Kidney (tissue), 14 donors: ENCODE results near the gene SMPD3. TPM values are rescaled to one million over a fixed set of nuclear protein-coding genes. Genes with fewer than 3 reads are reported as not detected.

Experiments
- DNase-seq, 5 donors: peaks; one replicate each; pipeline ENCODE4 v3.0.0-alpha.2; 2013 to 2020
- FAIRE-seq: peaks from 2 replicates; lab custom pipeline; 2012; peaks lifted over from hg19 to GRCh38; lab: Jason Lieb, UNC
- H3K27ac ChIP-seq, 2 donors: one replicate each; pipeline ENCODE4 v1.7.0; 2013; ENCODE audit warnings: low read depth in 2 of 2, low read length in 2 of 2, inconsistent platforms in 1 of 2
- H3K27me3 ChIP-seq: one replicate; pipeline ENCODE4 v1.7.1; 2013; ENCODE audit warnings: low read length, inconsistent platforms; ENCODE audit not compliant: control insufficient read depth, insufficient read depth
- H3K36me3 ChIP-seq, 3 donors: one replicate each; pipeline versions ENCODE4 v1.7.0 to v1.7.1; 2013; ENCODE audit warnings: low read length in 3 of 3, control low read depth in 1 of 3, inconsistent platforms in 1 of 3; ENCODE audit not compliant: insufficient read depth in 3 of 3, control insufficient read depth in 2 of 3
- H3K4me1 ChIP-seq, 3 donors: one replicate each; pipeline versions ENCODE4 v1.7.0 to v1.7.1; 2013; ENCODE audit warnings: low read length in 3 of 3, inconsistent platforms in 1 of 3, low read depth in 1 of 3; ENCODE audit not compliant: control insufficient read depth in 2 of 3, insufficient read depth in 2 of 3
- H3K4me3 ChIP-seq, 3 donors: one replicate each; pipeline versions ENCODE4 v1.7.0 to v1.8.1; 2013; ENCODE audit warnings: low read length in 3 of 3, control low read depth in 1 of 3, inconsistent platforms in 1 of 3
- H3K9ac ChIP-seq, 3 donors: one replicate each; pipeline versions ENCODE4 v1.7.0 to v1.7.1; 2013; ENCODE audit warnings: low read length in 3 of 3, control low read depth in 1 of 3, inconsistent platforms in 1 of 3
- H3K9me3 ChIP-seq, 3 donors: one replicate each; pipeline versions ENCODE4 v1.7.0 to v1.7.1; 2013; ENCODE audit warnings: low read length in 3 of 3, control low read depth in 1 of 3, inconsistent platforms in 1 of 3; ENCODE audit not compliant: control insufficient read depth in 2 of 3, insufficient read depth in 1 of 3
- intact Hi-C: fragments of 100-400 bp; cut with DNase I; formaldehyde crosslinking; loops from one replicate; pipeline ENCODE4 v1.11.1; 2022
- polyA plus RNA-seq: library from polyadenylated mRNA; stranded (reverse); fragments of 350-450 nt; fragmentation: Illumina TruSeq; extraction: RNeasy Lipid Tissue Mini Kit (QIAGEN cat#74804); gene quantifications from one replicate; pipeline ENCODE4 v1.2.3, GENCODE V29; 2014; ENCODE audit warnings: low read depth, low replicate concordance; ENCODE audit not compliant: insufficient read depth
- total RNA-seq: library from RNA; stranded (reverse); fragmentation: NEBNext Ultra II Directional; extraction: Animal tissue kit (Norgen Biotek cat#: 25700); gene quantifications from one replicate; pipeline ENCODE4 v1.2.1, GENCODE V29; 2021
- TF ChIP-seq, protein P1 (sequence below): IDR thresholded peaks from 3 replicates; pipeline ENCODE4 v1.5.1; 2012; ENCODE audit warnings: mild to moderate bottlenecking, moderate library complexity, borderline replicate concordance; ENCODE audit not compliant: insufficient read depth; ENCODE audit errors: extremely low read depth
- donor health status: control.
- donor health status: control.
- donor health status: control.
- donor health status: control.
- donor health status: control.
- donor health status: DM: yes; HTN: yes; CAD: no.
- donor health status: Normal renal cell carcinoma (clear cell type).

The SMPD3 gene
- total and polyA plus RNA-seq, 2 donors from 2014 or later: 0.28 to 0.72 TPM

DNA sequence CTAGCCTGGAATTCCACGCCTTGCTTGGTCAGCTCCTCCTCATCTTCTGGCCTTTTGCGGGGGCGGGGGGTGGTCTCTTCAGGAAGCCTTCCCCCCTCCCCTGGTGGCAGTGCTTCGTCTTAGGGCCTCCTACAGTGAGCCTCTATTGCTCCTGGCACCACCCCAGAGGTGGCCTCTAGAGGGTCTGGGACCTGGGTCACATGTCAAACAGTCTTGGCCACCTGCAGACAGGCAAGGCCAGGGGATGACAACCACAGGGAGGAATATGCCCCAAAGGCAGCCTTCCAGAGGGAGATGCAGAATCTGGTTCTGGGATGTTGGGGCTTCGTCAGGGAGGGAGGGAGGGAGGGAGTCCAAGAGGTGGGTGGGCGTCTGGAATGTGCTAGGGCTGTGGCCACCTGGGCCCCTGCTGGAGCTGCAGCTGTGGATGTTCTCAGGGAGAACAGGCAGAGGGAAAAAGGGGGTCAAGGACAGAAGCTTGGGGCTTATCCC, 50.6 kb downstream of the SMPD3 start:
- intact Hi-C loops: loop anchor here (10.0 kb wide), 1 partner anchor 107 kb away; no protein-coding TSS in a partner anchor
- DNase-seq: no peak
- no peak for FAIRE-seq
- Histone ChIP-seq H3K9ac (no peak overlapping the region), H3K27me3 (no peaks in the 10 kb centered on the region), H3K9me3 (no peaks in the 10 kb centered on the region), H3K27ac (no peak overlapping the region), H3K36me3 (no peaks in the 10 kb centered on the region), H3K4me3 (no peak overlapping the region), H3K4me1 (no peaks in the 10 kb centered on the region)
- TF ChIP-seq, protein P1, sequence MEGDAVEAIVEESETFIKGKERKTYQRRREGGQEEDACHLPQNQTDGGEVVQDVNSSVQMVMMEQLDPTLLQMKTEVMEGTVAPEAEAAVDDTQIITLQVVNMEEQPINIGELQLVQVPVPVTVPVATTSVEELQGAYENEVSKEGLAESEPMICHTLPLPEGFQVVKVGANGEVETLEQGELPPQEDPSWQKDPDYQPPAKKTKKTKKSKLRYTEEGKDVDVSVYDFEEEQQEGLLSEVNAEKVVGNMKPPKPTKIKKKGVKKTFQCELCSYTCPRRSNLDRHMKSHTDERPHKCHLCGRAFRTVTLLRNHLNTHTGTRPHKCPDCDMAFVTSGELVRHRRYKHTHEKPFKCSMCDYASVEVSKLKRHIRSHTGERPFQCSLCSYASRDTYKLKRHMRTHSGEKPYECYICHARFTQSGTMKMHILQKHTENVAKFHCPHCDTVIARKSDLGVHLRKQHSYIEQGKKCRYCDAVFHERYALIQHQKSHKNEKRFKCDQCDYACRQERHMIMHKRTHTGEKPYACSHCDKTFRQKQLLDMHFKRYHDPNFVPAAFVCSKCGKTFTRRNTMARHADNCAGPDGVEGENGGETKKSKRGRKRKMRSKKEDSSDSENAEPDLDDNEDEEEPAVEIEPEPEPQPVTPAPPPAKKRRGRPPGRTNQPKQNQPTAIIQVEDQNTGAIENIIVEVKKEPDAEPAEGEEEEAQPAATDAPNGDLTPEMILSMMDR: no peak

DNA sequence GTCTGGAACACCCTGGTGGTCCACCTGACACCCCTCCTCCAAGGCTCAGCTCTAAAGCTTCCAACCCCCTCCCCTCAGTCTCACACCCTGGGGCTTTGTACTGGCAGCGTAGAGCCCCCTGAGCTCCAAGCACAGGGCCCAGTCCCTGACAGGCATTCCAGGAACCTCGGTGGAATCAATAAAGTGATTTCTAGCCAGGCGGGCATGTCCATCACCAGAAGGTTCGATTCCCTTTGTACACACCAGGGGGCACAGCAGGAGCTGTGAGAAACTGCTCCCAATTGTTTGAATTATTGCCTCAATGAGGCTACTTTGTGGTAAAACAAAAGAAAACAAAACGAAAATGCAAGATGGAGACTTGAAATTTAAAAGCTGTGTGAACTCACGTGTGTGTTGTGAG, 51.8 kb downstream of the SMPD3 start:
- no peaks in the 10 kb centered on the region for H3K4me1 ChIP-seq
- FAIRE-seq: no peak
- H3K27me3 ChIP-seq: no peaks in the 10 kb centered on the region
- DNase-seq: peak in 4 of 5 donors; percentile 45 to 60 (median 50)
- no peak overlapping the region for H3K9ac ChIP-seq
- intact Hi-C loops: loop anchor here (10.0 kb wide), 1 partner anchor 108 kb away; no protein-coding TSS in a partner anchor
- no peak overlapping the region for H3K27ac ChIP-seq
- H3K4me3 ChIP-seq: no peak overlapping the region
- TF ChIP-seq, protein P1: peak; percentile 68
- no peaks in the 10 kb centered on the region for H3K9me3 ChIP-seq
- H3K36me3 ChIP-seq: no peaks in the 10 kb centered on the region

DNA sequence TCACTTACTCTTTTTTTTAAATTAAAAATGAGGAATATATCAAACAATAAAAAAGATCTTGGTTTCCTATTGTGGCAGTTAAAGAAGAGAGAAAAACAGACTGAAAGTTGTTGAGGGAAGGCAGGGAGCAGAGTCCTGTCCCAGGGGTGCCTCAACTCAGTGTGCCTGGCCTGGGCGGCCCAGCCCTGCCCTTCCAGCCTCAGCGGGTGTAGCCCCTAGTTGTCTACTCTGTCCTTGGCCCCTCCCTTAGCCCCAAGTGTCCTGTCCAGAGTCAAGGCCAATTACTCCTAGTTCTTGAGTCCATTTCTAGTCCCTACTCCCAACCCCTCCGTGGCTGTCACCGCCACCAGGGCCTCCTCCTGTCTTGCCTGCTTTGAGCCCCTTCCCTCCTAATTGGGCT, 52.5 kb downstream of the SMPD3 start:
- Histone ChIP-seq H3K27ac (no peak overlapping the region), H3K36me3 (no peaks in the 10 kb centered on the region), H3K4me1 (no peaks in the 10 kb centered on the region), H3K4me3 (no peak overlapping the region), H3K9ac (no peak overlapping the region), H3K9me3 (no peaks in the 10 kb centered on the region), H3K27me3 (no peaks in the 10 kb centered on the region)
- DNase-seq: peak in 1 of 5 donors; percentile 53
- intact Hi-C loops: loop anchor here (10.0 kb wide), 1 partner anchor 109 kb away; no protein-coding TSS in a partner anchor
- TF ChIP-seq, protein P1: no peak
- no peak for FAIRE-seq
